ENCODE data around the gene COL16A1. TPM values are rescaled to one million over a fixed set of nuclear protein-coding genes. Genes with fewer than 3 reads are reported as not detected.

Gene COL16A1
- total RNA-seq, 1 donor from 2014 or later: 121 TPM

DNA sequence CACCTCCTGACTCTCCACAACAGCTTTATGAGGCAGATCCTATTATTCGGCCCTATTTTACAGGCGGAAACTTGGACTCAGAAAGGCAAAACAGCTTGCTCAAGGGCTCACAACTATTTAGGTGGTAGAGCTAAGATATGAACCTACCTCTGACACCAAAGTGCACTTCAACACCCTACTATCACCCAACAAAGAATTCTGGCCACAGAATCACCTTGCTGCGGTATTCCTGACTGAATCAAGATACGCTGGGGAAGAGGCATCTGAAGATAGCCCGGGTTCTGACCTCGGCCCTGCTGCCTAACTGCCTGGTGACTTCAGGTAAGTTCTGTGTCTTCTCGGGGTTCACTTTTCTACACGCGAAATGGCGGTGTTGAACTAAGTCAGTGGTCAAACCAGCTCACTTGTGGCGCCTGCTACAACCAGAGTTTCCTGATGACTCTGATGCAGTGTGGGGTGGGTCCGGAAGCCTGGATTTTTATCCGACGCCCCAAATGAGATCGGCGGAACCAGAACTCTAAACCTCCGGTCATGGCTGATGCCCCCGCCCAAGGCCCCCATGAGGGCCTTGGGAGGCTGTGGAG is 59.7 kb downstream of the COL16A1 start:
- TF ChIP-seq, protein P1, sequence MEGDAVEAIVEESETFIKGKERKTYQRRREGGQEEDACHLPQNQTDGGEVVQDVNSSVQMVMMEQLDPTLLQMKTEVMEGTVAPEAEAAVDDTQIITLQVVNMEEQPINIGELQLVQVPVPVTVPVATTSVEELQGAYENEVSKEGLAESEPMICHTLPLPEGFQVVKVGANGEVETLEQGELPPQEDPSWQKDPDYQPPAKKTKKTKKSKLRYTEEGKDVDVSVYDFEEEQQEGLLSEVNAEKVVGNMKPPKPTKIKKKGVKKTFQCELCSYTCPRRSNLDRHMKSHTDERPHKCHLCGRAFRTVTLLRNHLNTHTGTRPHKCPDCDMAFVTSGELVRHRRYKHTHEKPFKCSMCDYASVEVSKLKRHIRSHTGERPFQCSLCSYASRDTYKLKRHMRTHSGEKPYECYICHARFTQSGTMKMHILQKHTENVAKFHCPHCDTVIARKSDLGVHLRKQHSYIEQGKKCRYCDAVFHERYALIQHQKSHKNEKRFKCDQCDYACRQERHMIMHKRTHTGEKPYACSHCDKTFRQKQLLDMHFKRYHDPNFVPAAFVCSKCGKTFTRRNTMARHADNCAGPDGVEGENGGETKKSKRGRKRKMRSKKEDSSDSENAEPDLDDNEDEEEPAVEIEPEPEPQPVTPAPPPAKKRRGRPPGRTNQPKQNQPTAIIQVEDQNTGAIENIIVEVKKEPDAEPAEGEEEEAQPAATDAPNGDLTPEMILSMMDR (IDR thresholded peaks at IDR 0.05; ENCODE audit: insufficient read depth, low read length, severe bottlenecking): no peak
- peak overlapping the region; percentile 54 for H3K4me3 ChIP-seq (ENCODE audit: low read depth, low read length)
- FAIRE-seq (no peak), DNase-seq (ENCODE audit: low read depth) (peak; percentile 54)
- H3K27me3 ChIP-seq (ENCODE audit: control insufficient read depth, insufficient read depth, low read length): no peaks in the 10 kb centered on the region
- H3K36me3 ChIP-seq (ENCODE audit: control insufficient read depth, insufficient read depth, low read length): no peaks in the 10 kb centered on the region

DNA sequence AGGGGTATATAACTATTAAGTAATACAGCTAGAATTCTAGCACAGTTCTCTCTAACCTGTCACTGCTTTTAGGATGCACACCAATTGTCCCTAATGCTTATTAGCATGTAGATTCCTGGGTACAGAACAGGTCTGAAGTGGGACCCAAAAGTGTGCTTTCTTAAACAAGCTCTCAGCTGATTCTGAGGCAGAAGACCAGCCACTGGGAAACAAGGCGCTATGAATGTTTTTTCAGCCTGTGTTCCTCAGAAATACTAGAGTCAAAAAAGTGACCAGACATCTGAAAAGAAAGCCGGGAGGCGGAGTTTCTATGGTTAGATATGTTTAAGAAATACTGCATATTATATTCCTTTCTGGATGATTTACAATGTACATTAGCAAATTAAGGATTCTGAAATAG is 60.9 kb downstream of the COL16A1 start:
- TF ChIP-seq, protein P1 (IDR thresholded peaks at IDR 0.05; ENCODE audit: insufficient read depth, low read length, severe bottlenecking): no peak
- DNase-seq (ENCODE audit: low read depth) (no peak), FAIRE-seq (no peak)
- no peaks in the 10 kb centered on the region for H3K27me3 ChIP-seq (ENCODE audit: control insufficient read depth, insufficient read depth, low read length)
- H3K36me3 ChIP-seq (ENCODE audit: control insufficient read depth, insufficient read depth, low read length): no peaks in the 10 kb centered on the region
- no peak overlapping the region for H3K4me3 ChIP-seq (ENCODE audit: low read depth, low read length)

DNA sequence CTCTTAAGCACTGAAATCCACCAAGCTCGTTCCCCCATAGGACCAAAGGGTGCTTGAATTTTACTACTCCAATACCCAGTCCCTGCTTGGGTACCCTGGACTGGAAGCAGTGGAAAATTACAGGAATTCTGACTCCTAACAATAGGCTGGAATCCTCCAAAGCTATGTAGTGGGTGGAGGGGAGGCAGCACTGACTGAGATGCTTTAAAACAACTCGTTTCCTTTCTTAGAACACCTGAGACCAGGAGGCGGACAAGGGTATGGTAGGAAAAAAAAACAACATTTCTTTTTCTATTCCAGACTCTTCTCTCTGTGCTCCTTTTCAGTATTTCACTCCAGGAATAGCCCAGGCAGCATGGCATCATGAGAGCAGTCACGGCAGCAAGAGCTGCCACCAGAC is 61.5 kb downstream of the COL16A1 start:
- H3K4me3 ChIP-seq (ENCODE audit: low read depth, low read length): no peak overlapping the region
- H3K27me3 ChIP-seq (ENCODE audit: control insufficient read depth, insufficient read depth, low read length): no peaks in the 10 kb centered on the region
- no peaks in the 10 kb centered on the region for H3K36me3 ChIP-seq (ENCODE audit: control insufficient read depth, insufficient read depth, low read length)
- TF ChIP-seq, protein P1 (IDR thresholded peaks at IDR 0.05; ENCODE audit: insufficient read depth, low read length, severe bottlenecking): no peak
- FAIRE-seq (no peak), DNase-seq (ENCODE audit: low read depth) (no peak)

DNA sequence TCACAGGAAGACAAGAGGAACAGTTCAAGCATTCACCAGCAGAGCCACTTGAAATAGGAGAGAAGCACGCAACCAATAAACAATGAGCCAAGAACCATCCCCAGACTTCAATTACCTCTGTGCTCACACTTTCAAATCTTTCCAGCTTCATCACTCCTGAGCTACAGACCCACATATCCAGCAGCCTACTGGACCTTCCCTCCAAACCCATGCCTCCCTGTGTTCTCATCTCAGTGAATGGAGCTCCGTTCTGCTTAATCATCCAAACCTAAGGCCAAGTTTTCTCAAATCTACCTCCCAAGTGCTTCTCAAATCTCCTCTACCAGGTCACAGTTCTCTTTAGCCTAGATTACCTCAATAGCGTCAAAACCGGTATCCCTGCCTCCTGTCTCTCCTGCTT is 62.9 kb downstream of the COL16A1 start:
- no peak for DNase-seq (ENCODE audit: low read depth)
- Histone ChIP-seq H3K4me3 (ENCODE audit: low read depth, low read length) (no peak overlapping the region), H3K36me3 (ENCODE audit: control insufficient read depth, insufficient read depth, low read length) (no peaks in the 10 kb centered on the region), H3K27me3 (ENCODE audit: control insufficient read depth, insufficient read depth, low read length) (no peaks in the 10 kb centered on the region)
- FAIRE-seq: no peak
- TF ChIP-seq, protein P1 (IDR thresholded peaks at IDR 0.05; ENCODE audit: insufficient read depth, low read length, severe bottlenecking): no peak

DNA sequence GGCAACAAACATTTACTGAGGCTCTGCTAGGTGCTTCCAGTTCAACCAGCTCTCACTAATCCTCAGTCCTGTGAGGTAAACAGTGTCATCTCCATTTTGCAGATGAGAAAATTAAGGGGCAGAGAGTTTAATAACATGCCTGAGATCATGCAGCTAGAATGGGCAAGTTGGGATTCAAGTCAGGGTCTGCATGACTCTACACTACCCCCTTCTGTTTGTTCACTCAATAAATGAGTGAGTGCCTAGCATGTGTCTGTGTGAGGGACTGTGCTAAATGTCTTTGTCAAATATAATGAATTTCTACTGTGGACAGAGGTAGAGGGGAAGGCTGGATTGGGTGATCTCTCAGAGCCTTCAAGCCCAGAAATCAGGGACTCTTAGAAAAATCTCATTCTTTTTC is 63.6 kb downstream of the COL16A1 start:
- Histone ChIP-seq H3K4me3 (ENCODE audit: low read depth, low read length) (no peak overlapping the region), H3K36me3 (ENCODE audit: control insufficient read depth, insufficient read depth, low read length) (peaks cover 1% of the 10 kb centered on the region), H3K27me3 (ENCODE audit: control insufficient read depth, insufficient read depth, low read length) (no peaks in the 10 kb centered on the region)
- FAIRE-seq (no peak), DNase-seq (ENCODE audit: low read depth) (no peak)
- TF ChIP-seq, protein P1 (IDR thresholded peaks at IDR 0.05; ENCODE audit: insufficient read depth, low read length, severe bottlenecking): no peak

DNA sequence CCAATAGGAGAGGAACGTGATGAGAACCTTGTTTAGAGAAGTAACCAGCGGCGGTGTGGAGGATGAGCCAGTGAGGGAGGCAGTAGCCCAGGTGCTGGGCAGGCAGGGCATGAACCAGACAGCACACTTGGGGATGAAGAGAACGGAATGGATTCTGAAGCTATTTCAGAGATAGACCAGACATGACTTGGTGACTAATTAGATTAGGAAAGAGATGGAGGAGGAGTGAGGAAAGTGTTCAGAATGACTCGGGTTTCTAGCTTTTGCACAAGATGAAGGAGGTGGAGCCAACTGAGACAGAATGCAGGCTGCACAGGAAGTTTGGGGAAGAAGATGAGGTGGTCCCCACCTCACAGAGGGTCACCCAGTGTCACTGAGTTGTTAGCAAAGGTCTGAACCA is 64.3 kb downstream of the COL16A1 start:
- TF ChIP-seq, protein P1 (IDR thresholded peaks at IDR 0.05; ENCODE audit: insufficient read depth, low read length, severe bottlenecking): no peak
- DNase-seq (ENCODE audit: low read depth): peak; percentile 90
- Histone ChIP-seq H3K27me3 (ENCODE audit: control insufficient read depth, insufficient read depth, low read length) (no peaks in the 10 kb centered on the region), H3K36me3 (ENCODE audit: control insufficient read depth, insufficient read depth, low read length) (peaks cover 5% of the 10 kb centered on the region), H3K4me3 (ENCODE audit: low read depth, low read length) (no peak overlapping the region)
- no peak for FAIRE-seq
